Karpas-422 (cell line): Measurements from ENCODE around the gene RBPJL. TPM values are rescaled to one million over a fixed set of nuclear protein-coding genes. Genes with fewer than 3 reads are reported as not detected.

Experiments used
- DNase-seq: peaks from one replicate; pipeline ENCODE4 v3.0.0-alpha.2; 2015
- H2AFZ ChIP-seq: fragments of 200-600 bp; sonication (generic); 2 replicates; pipeline ENCODE4 v1.6.1; 2014; ENCODE audit warnings: antibody characterized with exemption, low read length, mixed read lengths
- H3K27ac ChIP-seq: fragments of 200-600 bp; sonication (generic); 2 replicates; pipeline ENCODE4 v1.5.1; 2014; ENCODE audit warnings: mild to moderate bottlenecking, low read length, moderate library complexity
- H3K27me3 ChIP-seq: fragments of 200-600 bp; sonication (generic); 2 replicates; pipeline ENCODE4 v1.6.1; 2014; ENCODE audit warnings: low read length, mixed read lengths
- H3K36me3 ChIP-seq: fragments of 200-600 bp; sonication (generic); 2 replicates; pipeline ENCODE4 v1.6.1; 2014; ENCODE audit warnings: low read length, mixed read lengths; ENCODE audit not compliant: insufficient read depth
- H3K4me1 ChIP-seq: fragments of 200-600 bp; sonication (generic); 2 replicates; pipeline ENCODE4 v1.6.1; 2014; ENCODE audit warnings: mild to moderate bottlenecking, low read length, mixed read lengths
- H3K4me2 ChIP-seq: fragments of 200-600 bp; sonication (generic); 2 replicates; pipeline ENCODE4 v1.6.1; 2014; ENCODE audit warnings: low read length, low read depth, mild to moderate bottlenecking; ENCODE audit not compliant: poor library complexity, severe bottlenecking
- H3K4me3 ChIP-seq: fragments of 200-600 bp; sonication (generic); 2 replicates; pipeline ENCODE4 v1.5.1; 2014; ENCODE audit warnings: mild to moderate bottlenecking, antibody characterized with exemption, low read length, mixed read lengths
- H3K79me2 ChIP-seq: fragments of 200-600 bp; sonication (generic); 2 replicates; pipeline ENCODE4 v1.6.1; 2014; ENCODE audit warnings: mild to moderate bottlenecking, low read length, mixed read lengths
- H3K9ac ChIP-seq: fragments of 200-600 bp; sonication (generic); 2 replicates; pipeline ENCODE4 v1.6.0; 2014; ENCODE audit warnings: low read length
- H3K9me2 ChIP-seq: fragments of 200-600 bp; sonication (generic), shearing (Covaris generic); replicated peaks from 2 replicates; pipeline ENCODE4 v1.6.0; 2014; ENCODE audit warnings: mild to moderate bottlenecking, low read length, moderate library complexity; ENCODE audit not compliant: insufficient read depth
- H3K9me3 ChIP-seq: fragments of 300-700, 200-600 bp; sonication (generic); 2 replicates; pipeline ENCODE4 v1.6.1; 2014; ENCODE audit warnings: low read length, mixed read lengths
- H4K20me1 ChIP-seq: fragments of 200-600 bp; sonication (generic); 2 replicates; pipeline ENCODE4 v1.6.1; 2014; ENCODE audit warnings: mild to moderate bottlenecking, antibody characterized with exemption, low read length, low read depth; ENCODE audit not compliant: insufficient read depth
- total RNA-seq: library from RNA; depleted of rRNA; stranded (reverse); fragments of >200 nt; shearing (Covaris generic); gene quantifications from 2 replicates; pipeline ENCODE4 v1.2.3, GENCODE V29; 2014; ENCODE audit warnings: low replicate concordance; rRNA removed

The RBPJL gene
- total RNA-seq, 1 experiment from 2014 or later = not detected

- no peak overlapping the region for H3K9ac ChIP-seq
- H4K20me1 ChIP-seq = peaks cover 53% of the 10 kb centered on the region
- DNase-seq = no peak
- no peaks in the 10 kb centered on the region for H3K79me2 ChIP-seq
- H3K27ac ChIP-seq = no peak overlapping the region
- peak overlapping the region; percentile 71 for H3K4me2 ChIP-seq
- no peaks in the 10 kb centered on the region for H3K9me2 ChIP-seq
- H2AFZ ChIP-seq = no peak overlapping the region
- H3K36me3 ChIP-seq = no peaks in the 10 kb centered on the region; the same call in 1 of the 2 replicates
- H3K4me1 ChIP-seq = peaks cover 42% of the 10 kb centered on the region
- H3K27me3 ChIP-seq = no peaks in the 10 kb centered on the region
- H3K4me3 ChIP-seq = 0 out of 2 replicates have a peak overlapping the region, but pooled peaks have one; percentile 2
- no peaks in the 10 kb centered on the region for H3K9me3 ChIP-seq
Observed at GRCh38 chr20:45367126-45367525, 60.5 kb downstream of the RBPJL start.

Other genes with a start within 250 kb of the RBPJL start
- gene KCNS1, start 205.7 kb upstream of the RBPJL start, total RNA-seq = not detected in 2 replicates
- not detected in 2 replicates for gene WFDC5, start 191.7 kb upstream of the RBPJL start, total RNA-seq
- gene WFDC12, start 182.4 kb upstream of the RBPJL start, total RNA-seq = not detected in 2 replicates
- not detected in 2 replicates for gene PI3, start 131.9 kb upstream of the RBPJL start, total RNA-seq
- gene SEMG1, start 99.8 kb upstream of the RBPJL start, total RNA-seq = not detected in 2 replicates
- not detected in 2 replicates for gene SEMG2, start 85.5 kb upstream of the RBPJL start, total RNA-seq
- not detected in 2 replicates for gene SLPI, start 52.3 kb upstream of the RBPJL start, total RNA-seq
- not detected in 2 replicates for gene MATN4, start 1.5 kb downstream of the RBPJL start, total RNA-seq
- not detected in 2 replicates for gene SDC4, start 41.6 kb downstream of the RBPJL start, total RNA-seq
- gene SYS1, start 56.3 kb downstream of the RBPJL start, total RNA-seq = 18.6 and 34.5 TPM in 2 replicates
- not detected in 2 replicates for gene TP53TG5, start 71.5 kb downstream of the RBPJL start, total RNA-seq
- 0.22 TPM in 1 of 2 replicates, not detected in the other for gene DBNDD2, start 101.4 kb downstream of the RBPJL start, total RNA-seq
- 53.4 and 80.1 TPM in 2 replicates for gene PIGT, start 109.3 kb downstream of the RBPJL start, total RNA-seq
- not detected in 2 replicates for gene WFDC2, start 162.9 kb downstream of the RBPJL start, total RNA-seq
- not detected in 2 replicates for gene SPINT3, start 208.8 kb downstream of the RBPJL start, total RNA-seq
- gene WFDC6, start 232.6 kb downstream of the RBPJL start, total RNA-seq = not detected in 2 replicates
- gene EPPIN, start 240.6 kb downstream of the RBPJL start, total RNA-seq = not detected in 2 replicates